SU-DHL-6 (cell line): ENCODE measurements around the gene ASXL1.

Experiments
- H2AFZ ChIP-seq: fragments of 200-600 bp; sonication (generic); 2 replicates; pipeline ENCODE4 v1.6.1; 2014; ENCODE audit warnings: low read depth, mild to moderate bottlenecking, moderate library complexity, mixed read lengths, antibody characterized with exemption, low read length; ENCODE audit not compliant: severe bottlenecking
- H3F3A ChIP-seq: fragments of 200-600 bp; shearing (Covaris generic); 2 replicates; pipeline ENCODE4 v1.6.0; 2016; ENCODE audit warnings: antibody characterized with exemption, mild to moderate bottlenecking; ENCODE audit not compliant: insufficient read depth
- H3K27ac ChIP-seq: fragments of 200-600 bp; sonication (generic); 2 replicates; pipeline ENCODE4 v1.5.1; 2016; ENCODE audit warnings: low read depth, mild to moderate bottlenecking, low read length, moderate library complexity, mixed read lengths
- H3K27me3 ChIP-seq: fragments of 200-600 bp; sonication (generic), shearing (Covaris generic); 2 replicates; pipeline ENCODE4 v1.6.0; 2014; ENCODE audit warnings: mild to moderate bottlenecking, low read length
- H3K36me3 ChIP-seq: fragments of 200-600 bp; sonication (generic); 2 replicates; pipeline ENCODE4 v1.6.1; 2014; ENCODE audit warnings: mild to moderate bottlenecking, low read length, mixed read lengths
- H3K4me2 ChIP-seq: fragments of 300-600, 200-600 bp; shearing (Covaris generic), sonication (generic); 2 replicates; pipeline ENCODE4 v1.6.0; 2014; ENCODE audit warnings: low read length, low read depth, mild to moderate bottlenecking; ENCODE audit not compliant: poor library complexity, severe bottlenecking
- H3K4me3 ChIP-seq: fragments of 200-600 bp; sonication (generic); 2 replicates; pipeline ENCODE4 v1.5.1; 2014; ENCODE audit warnings: antibody characterized with exemption, low read length, mild to moderate bottlenecking, mixed read lengths; ENCODE audit not compliant: insufficient read depth, poor library complexity, severe bottlenecking
- H3K79me2 ChIP-seq: fragments of 200-600 bp; sonication (generic); 2 replicates; pipeline ENCODE4 v1.6.1; 2014; ENCODE audit warnings: mild to moderate bottlenecking, low read length, moderate library complexity; ENCODE audit not compliant: insufficient read depth
- H3K9ac ChIP-seq: fragments of 200-600 bp; sonication (generic); 2 replicates; pipeline ENCODE4 v1.7.0; 2014; ENCODE audit warnings: mild to moderate bottlenecking, low read length
- H3K9me2 ChIP-seq: fragments of 200-600 bp; sonication (generic); replicated peaks from 2 replicates; pipeline ENCODE4 v1.6.1; 2014; ENCODE audit warnings: low read length; ENCODE audit not compliant: insufficient read depth
- H3K9me3 ChIP-seq: fragments of 200-600 bp; sonication (generic); 2 replicates; pipeline ENCODE4 v1.6.1; 2014; ENCODE audit warnings: low read length, mixed read lengths; ENCODE audit not compliant: insufficient read depth
- H4K20me1 ChIP-seq: fragments of 200-600 bp; sonication (generic); 2 replicates; pipeline ENCODE4 v1.6.1; 2014; ENCODE audit warnings: low read depth, mild to moderate bottlenecking, antibody characterized with exemption, low read length, moderate library complexity, mixed read lengths
- EZH2phosphoT487 ChIP-seq: fragments of 200-600 bp; sonication (generic), shearing (Covaris generic); conservative IDR thresholded peaks from 2 replicates; pipeline ENCODE4 v1.6.1; 2018; ENCODE audit warnings: mild to moderate bottlenecking, antibody characterized with exemption, low read length, moderate library complexity, mixed read lengths
- TF ChIP-seq, protein P1 (sequence below): fragments of 200-600 bp; sonication (generic); IDR thresholded peaks from one replicate; pipeline ENCODE4 v1.5.1; 2017; ENCODE audit warnings: antibody characterized with exemption, mild to moderate bottlenecking, low read length, moderate library complexity; ENCODE audit not compliant: insufficient read depth, poor library complexity, severe bottlenecking

Gene ASXL1

GRCh38 chr20:32315399-32315798 lies 42.7 kb upstream of the ASXL1 start:
- no peaks in the 10 kb centered on the region for H3K27me3 ChIP-seq
- peaks cover 26% of the 10 kb centered on the region for H3K79me2 ChIP-seq
- no peak overlapping the region for H3K4me2 ChIP-seq
- no peak overlapping the region for H3K4me3 ChIP-seq
- H3K9me3 ChIP-seq: no peaks in the 10 kb centered on the region
- H4K20me1 ChIP-seq: peaks cover 4% of the 10 kb centered on the region; the same call in 1 of the 2 replicates
- H3K27ac ChIP-seq: no peak overlapping the region
- H3K9ac ChIP-seq: no peak overlapping the region
- peaks cover 19% of the 10 kb centered on the region; the same call in 1 of the 2 replicates for H3K36me3 ChIP-seq
- H3K9me2 ChIP-seq: no peaks in the 10 kb centered on the region
- H2AFZ ChIP-seq: no peak overlapping the region
- TF ChIP-seq EZH2phosphoT487: no peak
- TF ChIP-seq, protein P1, sequence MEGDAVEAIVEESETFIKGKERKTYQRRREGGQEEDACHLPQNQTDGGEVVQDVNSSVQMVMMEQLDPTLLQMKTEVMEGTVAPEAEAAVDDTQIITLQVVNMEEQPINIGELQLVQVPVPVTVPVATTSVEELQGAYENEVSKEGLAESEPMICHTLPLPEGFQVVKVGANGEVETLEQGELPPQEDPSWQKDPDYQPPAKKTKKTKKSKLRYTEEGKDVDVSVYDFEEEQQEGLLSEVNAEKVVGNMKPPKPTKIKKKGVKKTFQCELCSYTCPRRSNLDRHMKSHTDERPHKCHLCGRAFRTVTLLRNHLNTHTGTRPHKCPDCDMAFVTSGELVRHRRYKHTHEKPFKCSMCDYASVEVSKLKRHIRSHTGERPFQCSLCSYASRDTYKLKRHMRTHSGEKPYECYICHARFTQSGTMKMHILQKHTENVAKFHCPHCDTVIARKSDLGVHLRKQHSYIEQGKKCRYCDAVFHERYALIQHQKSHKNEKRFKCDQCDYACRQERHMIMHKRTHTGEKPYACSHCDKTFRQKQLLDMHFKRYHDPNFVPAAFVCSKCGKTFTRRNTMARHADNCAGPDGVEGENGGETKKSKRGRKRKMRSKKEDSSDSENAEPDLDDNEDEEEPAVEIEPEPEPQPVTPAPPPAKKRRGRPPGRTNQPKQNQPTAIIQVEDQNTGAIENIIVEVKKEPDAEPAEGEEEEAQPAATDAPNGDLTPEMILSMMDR: no peak
- peaks cover 9% of the 10 kb centered on the region; the same call in 1 of the 2 replicates for H3F3A ChIP-seq

GRCh38 chr20:32315891-32316290 lies 42.2 kb upstream of the ASXL1 start:
- Histone ChIP-seq H3F3A (peaks cover 9% of the 10 kb centered on the region; the same call in 1 of the 2 replicates), H4K20me1 (peaks cover 4% of the 10 kb centered on the region; the same call in 1 of the 2 replicates), H2AFZ (no peak overlapping the region), H3K79me2 (peaks cover 26% of the 10 kb centered on the region), H3K36me3 (peaks cover 23% of the 10 kb centered on the region; the same call in 1 of the 2 replicates), H3K9me2 (no peaks in the 10 kb centered on the region), H3K9me3 (no peaks in the 10 kb centered on the region), H3K4me2 (no peak overlapping the region), H3K4me3 (no peak overlapping the region), H3K27ac (no peak overlapping the region), H3K27me3 (no peaks in the 10 kb centered on the region), H3K9ac (no peak overlapping the region)
- TF ChIP-seq, protein P1: no peak
- TF ChIP-seq EZH2phosphoT487: no peak

GRCh38 chr20:32316667-32317066 lies 41.5 kb upstream of the ASXL1 start:
- H3K79me2 ChIP-seq: peaks cover 26% of the 10 kb centered on the region
- H3K27me3 ChIP-seq: no peaks in the 10 kb centered on the region
- H3K9me2 ChIP-seq: no peaks in the 10 kb centered on the region
- peaks cover 13% of the 10 kb centered on the region for H3F3A ChIP-seq
- TF ChIP-seq, protein P1: no peak
- no peak for TF ChIP-seq EZH2phosphoT487
- no peak overlapping the region for H3K27ac ChIP-seq
- H3K9me3 ChIP-seq: no peaks in the 10 kb centered on the region
- peaks cover 4% of the 10 kb centered on the region; the same call in 1 of the 2 replicates for H4K20me1 ChIP-seq
- no peak overlapping the region for H3K4me2 ChIP-seq
- no peak overlapping the region for H2AFZ ChIP-seq
- no peak overlapping the region for H3K4me3 ChIP-seq
- no peak overlapping the region for H3K9ac ChIP-seq
- H3K36me3 ChIP-seq: peaks cover 23% of the 10 kb centered on the region; the same call in 1 of the 2 replicates
